PFSK-1 (cell line): ENCODE results near the gene FAM3C.

Experiments
- FOXP2 ChIP-seq: optimal IDR thresholded peaks from 2 replicates; pipeline ENCODE3; 2011; ENCODE audit warnings: borderline replicate concordance, control low read depth, inconsistent platforms; ENCODE audit not compliant: insufficient read depth; ENCODE audit errors: extremely low read length, extremely low read depth
- POLR2AphosphoS5 ChIP-seq: IDR thresholded peaks from 2 replicates; pipeline ENCODE4 v1.6.1; 2012; ENCODE audit warnings: low read depth, mild to moderate bottlenecking, control low read depth, low read length, moderate library complexity
- REST ChIP-seq, 2 experiments: IDR thresholded peaks; 2 replicates each; pipeline versions ENCODE4 v1.6.1 to v1.8.0; 2011 to 2012; ENCODE audit warnings: low read depth in 2 of 2, low read length in 2 of 2, control low read depth in 1 of 2, inconsistent platforms in 1 of 2, mild to moderate bottlenecking in 1 of 2, moderate library complexity in 1 of 2; ENCODE audit not compliant: insufficient read depth in 1 of 2
- SIN3A ChIP-seq: IDR thresholded peaks from 2 replicates; pipeline ENCODE4 v1.6.1; 2012; ENCODE audit warnings: mild to moderate bottlenecking, low read length, moderate library complexity, borderline replicate concordance; ENCODE audit not compliant: insufficient read depth
- TAF1 ChIP-seq: IDR thresholded peaks from 2 replicates; pipeline ENCODE4 v1.6.1; 2012; ENCODE audit warnings: low read length, control low read depth, borderline replicate concordance; ENCODE audit not compliant: insufficient read depth

The FAM3C gene

GRCh38 chr7:121301446-121302213, 94.5 kb downstream of the FAM3C start:
- TF ChIP-seq POLR2AphosphoS5 = no peak
- no peak for TF ChIP-seq REST (IDR thresholded peaks at IDR 0.05; ENCODE audit: insufficient read depth in 1 of 2, low read depth in 2 of 2, low read length in 2 of 2)
- no peak for TF ChIP-seq SIN3A
- TF ChIP-seq FOXP2 = no peak
- TF ChIP-seq TAF1 = no peak

GRCh38 chr7:121300685-121301420, 95.3 kb downstream of the FAM3C start:
- TF ChIP-seq REST (IDR thresholded peaks at IDR 0.05; ENCODE audit: insufficient read depth in 1 of 2, low read depth in 2 of 2, low read length in 2 of 2) = no peak
